Ascending aorta (tissue), 2 donors: ENCODE data around the gene TM4SF18. TPM values are rescaled to one million over a fixed set of nuclear protein-coding genes. Genes with fewer than 3 reads are reported as not detected.

Source experiments
- DNase-seq, 2 donors: peaks; one replicate each; pipeline ENCODE4 v3.0.0-alpha.2; 2019; ENCODE audit warnings: low spot score in 2 of 2
- H3K27ac ChIP-seq, 2 donors: fragments of 200-600 bp; sonication (generic); one replicate each; pipeline ENCODE4 v1.5.1; 2016 to 2017; ENCODE audit warnings: mild to moderate bottlenecking in 1 of 2
- H3K27me3 ChIP-seq: fragments of 200-600 bp; sonication (generic); one replicate; pipeline ENCODE4 v1.5.1; 2017
- H3K36me3 ChIP-seq, 2 donors: fragments of 200-600 bp; sonication (generic); one replicate each; pipeline ENCODE4 v1.5.1; 2016
- H3K4me1 ChIP-seq, 2 donors: fragments of 200-600 bp; sonication (generic); one replicate each; pipeline ENCODE4 v1.5.1; 2016 to 2017; ENCODE audit warnings: mild to moderate bottlenecking in 1 of 2
- H3K4me3 ChIP-seq, 2 donors: fragments of 200-600 bp; sonication (generic); one replicate each; pipeline ENCODE4 v1.5.1; 2016 to 2017; ENCODE audit warnings: mild to moderate bottlenecking in 1 of 2
- H3K9me3 ChIP-seq, 2 donors: fragments of 200-600 bp; sonication (generic); one replicate each; pipeline ENCODE4 v1.5.1; 2016
- CTCF ChIP-seq, 3 experiments: fragments of 200-600 bp in 2 of 3; fragments of 450-650 bp in 1 of 3; sonication (generic) in 2 of 3; IDR thresholded peaks; one replicate each; pipeline ENCODE4 v1.5.1; 2016 to 2019; ENCODE audit warnings: antibody characterized with exemption in 3 of 3, mild to moderate bottlenecking in 1 of 3, moderate library complexity in 1 of 3
- intact Hi-C: fragments of 100-400 bp; cut with DNase I; formaldehyde crosslinking; loops from one replicate; pipeline ENCODE4 v1.15.1; 2023
- total RNA-seq: library from RNA; depleted of rRNA; stranded (reverse); fragments of >200 nt; gene quantifications from one replicate; pipeline ENCODE4 v1.1.0, GENCODE V29; 2016

Gene TM4SF18
- total RNA-seq, 1 donor from 2014 or later, result 6.2 TPM

GRCh38 chr3:149292666-149293065 is 40.8 kb downstream of the TM4SF18 start:
- no peak for TF ChIP-seq CTCF (IDR thresholded peaks at IDR 0.05)
- intact Hi-C loops, result no loop called here
- Histone ChIP-seq H3K27ac (no peak overlapping the region), H3K36me3 (no peaks in the 10 kb centered on the region), H3K9me3 (no peaks in the 10 kb centered on the region), H3K4me1 (peaks cover 0 to under 1% of the 10 kb centered on the region in 2 donors), H3K4me3 (no peak overlapping the region), H3K27me3 (no peaks in the 10 kb centered on the region)
- DNase-seq, result no peak

- Histone ChIP-seq H3K4me1 (no peaks in the 10 kb centered on the region), H3K27ac (no peak overlapping the region), H3K9me3 (no peaks in the 10 kb centered on the region), H3K4me3 (no peak overlapping the region), H3K27me3 (no peaks in the 10 kb centered on the region), H3K36me3 (no peaks in the 10 kb centered on the region)
- peak in 2 of 3 experiments; percentile 21 to 25 for TF ChIP-seq CTCF (IDR thresholded peaks at IDR 0.05)
- intact Hi-C loops, result no loop called here
- no peak for DNase-seq
Measured at GRCh38 chr3:149291178-149291577, 42.3 kb downstream of the TM4SF18 start.

DNA sequence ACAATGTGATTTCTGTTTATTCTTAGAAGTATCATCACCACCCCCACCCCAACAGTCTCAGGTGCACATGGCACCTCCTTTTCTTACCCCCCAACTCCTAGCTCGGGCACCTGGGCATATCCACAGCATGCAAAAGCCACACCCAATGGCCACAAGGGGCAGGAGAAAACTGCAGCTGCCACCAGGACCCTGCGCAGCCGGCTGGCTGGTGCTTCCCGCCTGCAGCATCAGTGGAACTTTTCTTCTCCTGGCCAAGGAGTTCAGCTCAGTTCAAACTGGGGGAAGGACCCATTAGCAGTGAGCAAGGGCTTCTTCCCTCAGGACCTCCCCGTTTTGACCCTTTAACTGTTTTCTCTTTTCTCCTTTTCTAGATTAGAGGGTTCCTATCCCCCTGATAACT is 44.8 kb downstream of the TM4SF18 start:
- no peak overlapping the region for H3K4me3 ChIP-seq
- no peaks in the 10 kb centered on the region for H3K4me1 ChIP-seq
- no peak overlapping the region for H3K27ac ChIP-seq
- H3K9me3 ChIP-seq, result no peaks in the 10 kb centered on the region
- no peak for TF ChIP-seq CTCF (IDR thresholded peaks at IDR 0.05)
- H3K27me3 ChIP-seq, result no peaks in the 10 kb centered on the region
- no peaks in the 10 kb centered on the region for H3K36me3 ChIP-seq
- no peak for DNase-seq
- intact Hi-C loops, result no loop called here

DNA sequence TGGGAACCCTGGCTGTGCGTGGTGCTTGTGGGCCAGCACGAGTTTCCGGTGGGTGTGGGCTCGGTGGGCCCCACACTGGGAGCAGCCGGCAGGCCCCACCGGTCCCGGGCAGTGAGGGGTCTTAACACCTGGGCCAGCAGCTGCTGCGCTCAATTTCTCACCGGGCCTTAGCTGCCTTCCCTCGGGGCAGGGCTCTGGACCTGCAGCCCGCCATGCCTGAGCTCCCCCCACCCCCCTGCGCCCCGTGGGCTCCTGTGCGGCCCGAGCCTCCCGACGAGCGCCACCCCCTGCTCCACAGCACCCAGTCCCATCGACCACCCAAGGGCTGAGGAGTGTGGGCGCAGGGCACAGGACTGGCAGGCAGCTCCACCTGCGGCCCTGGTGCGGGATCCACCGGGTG is 49.4 kb downstream of the TM4SF18 start:
- H3K36me3 ChIP-seq, result no peaks in the 10 kb centered on the region
- no peak for TF ChIP-seq CTCF (IDR thresholded peaks at IDR 0.05)
- no peaks in the 10 kb centered on the region for H3K27me3 ChIP-seq
- intact Hi-C loops, result no loop called here
- no peak for DNase-seq
- no peaks in the 10 kb centered on the region for H3K9me3 ChIP-seq
- no peak overlapping the region for H3K27ac ChIP-seq
- H3K4me1 ChIP-seq, result no peaks in the 10 kb centered on the region
- no peak overlapping the region for H3K4me3 ChIP-seq

GRCh38 chr3:149283401-149283800 is 50.0 kb downstream of the TM4SF18 start:
- H3K4me1 ChIP-seq, result no peaks in the 10 kb centered on the region
- DNase-seq, result no peak
- intact Hi-C loops, result no loop called here
- no peak overlapping the region for H3K4me3 ChIP-seq
- H3K27me3 ChIP-seq, result no peaks in the 10 kb centered on the region
- H3K9me3 ChIP-seq, result no peaks in the 10 kb centered on the region
- TF ChIP-seq CTCF (IDR thresholded peaks at IDR 0.05), result no peak
- H3K27ac ChIP-seq, result no peak overlapping the region
- H3K36me3 ChIP-seq, result no peaks in the 10 kb centered on the region

- no peak overlapping the region for H3K27ac ChIP-seq
- no peak for DNase-seq
- TF ChIP-seq CTCF (IDR thresholded peaks at IDR 0.05), result no peak
- no peak overlapping the region for H3K4me3 ChIP-seq
- no peaks in the 10 kb centered on the region for H3K4me1 ChIP-seq
- no peaks in the 10 kb centered on the region for H3K36me3 ChIP-seq
- no peaks in the 10 kb centered on the region for H3K27me3 ChIP-seq
- intact Hi-C loops, result no loop called here
- no peaks in the 10 kb centered on the region for H3K9me3 ChIP-seq
Measured at GRCh38 chr3:149282836-149283235, 50.6 kb downstream of the TM4SF18 start.
